ENCODE results near the gene EFHB. TPM values are rescaled to one million over a fixed set of nuclear protein-coding genes. Genes with fewer than 3 reads are reported as not detected.

Gene EFHB
- total and polyA plus RNA-seq, 2 of the 13 experiments (the other 11 are each of a cell fraction or from before 2014, with no cell fraction given), result 0.15 to 0.42 TPM

- TF ChIP-seq ZNF709 (CRISPR knock-in tag; IDR thresholded peaks at IDR 0.05), result no peak
- TF ChIP-seq CREM (IDR thresholded peaks at IDR 0.05), result no peak; the same call in 1 of the 2 replicates
- TF ChIP-seq CREM (CRISPR knock-in tag; IDR thresholded peaks at IDR 0.05), result no peak
- peak; percentile 92 for TF ChIP-seq ZFX (CRISPR knock-in tag; IDR thresholded peaks at IDR 0.05; ENCODE audit: low read depth)
- TF ChIP-seq ZNF672 (CRISPR knock-in tag; IDR thresholded peaks at IDR 0.05), result no peak
- TF ChIP-seq CENPX (CRISPR knock-in tag; IDR thresholded peaks at IDR 0.05), result no peak
- no peak for TF ChIP-seq GMEB1 (CRISPR knock-in tag; IDR thresholded peaks at IDR 0.05; ENCODE audit: borderline replicate concordance)
- TF ChIP-seq JDP2 (CRISPR knock-in tag; IDR thresholded peaks at IDR 0.05; ENCODE audit: borderline replicate concordance), result no peak
- 0 out of 2 replicates have a peak, but pooled peaks have one; percentile 21 for TF ChIP-seq ZNF75D (CRISPR knock-in tag; IDR thresholded peaks at IDR 0.05; ENCODE audit: borderline replicate concordance)
- no peak for TF ChIP-seq POGZ (CRISPR knock-in tag; IDR thresholded peaks at IDR 0.05)
- peak; percentile 72; the same call in 1 of the 2 replicates for TF ChIP-seq ZNF280D (CRISPR knock-in tag; IDR thresholded peaks at IDR 0.05)
- no peak for TF ChIP-seq ZNF878 (CRISPR knock-in tag; IDR thresholded peaks at IDR 0.05)
- TF ChIP-seq NR1H2 (CRISPR knock-in tag; IDR thresholded peaks at IDR 0.05; ENCODE audit: borderline replicate concordance, low read depth), result no peak
- no peak for TF ChIP-seq ZNF567 (CRISPR knock-in tag; IDR thresholded peaks at IDR 0.05; ENCODE audit: borderline replicate concordance)
- TF ChIP-seq PHF20 (CRISPR knock-in tag; IDR thresholded peaks at IDR 0.05), result no peak
- TF ChIP-seq ZSCAN12 (CRISPR knock-in tag; IDR thresholded peaks at IDR 0.05), result no peak
- no peak for TF ChIP-seq ZNF331 (CRISPR knock-in tag; IDR thresholded peaks at IDR 0.05)
- TF ChIP-seq HNRNPH1 (optimal IDR thresholded peaks at IDR 0.05; ENCODE audit: low read depth, low read length), result no peak
- TF ChIP-seq SKI (IDR thresholded peaks at IDR 0.05; ENCODE audit: partially characterized antibody), result no peak
- no peak for TF ChIP-seq LCORL (IDR thresholded peaks at IDR 0.05)
- 0 out of 2 replicates have a peak, but pooled peaks have one; percentile 15 for TF ChIP-seq LCORL (CRISPR knock-in tag; IDR thresholded peaks at IDR 0.05)
- TF ChIP-seq ZNF121 (CRISPR knock-in tag; IDR thresholded peaks at IDR 0.05), result no peak
- no peak for TF ChIP-seq ZNF24 (IDR thresholded peaks at IDR 0.05)
- TF ChIP-seq CEBPG (CRISPR knock-in tag; IDR thresholded peaks at IDR 0.05), result no peak
These were observed 13.7 kb upstream of the EFHB start (continued) for GRCh38 chr3:19947549-19948225.

All from HepG2 (cell line).